Measurements from ENCODE around the gene MBP.

DNA sequence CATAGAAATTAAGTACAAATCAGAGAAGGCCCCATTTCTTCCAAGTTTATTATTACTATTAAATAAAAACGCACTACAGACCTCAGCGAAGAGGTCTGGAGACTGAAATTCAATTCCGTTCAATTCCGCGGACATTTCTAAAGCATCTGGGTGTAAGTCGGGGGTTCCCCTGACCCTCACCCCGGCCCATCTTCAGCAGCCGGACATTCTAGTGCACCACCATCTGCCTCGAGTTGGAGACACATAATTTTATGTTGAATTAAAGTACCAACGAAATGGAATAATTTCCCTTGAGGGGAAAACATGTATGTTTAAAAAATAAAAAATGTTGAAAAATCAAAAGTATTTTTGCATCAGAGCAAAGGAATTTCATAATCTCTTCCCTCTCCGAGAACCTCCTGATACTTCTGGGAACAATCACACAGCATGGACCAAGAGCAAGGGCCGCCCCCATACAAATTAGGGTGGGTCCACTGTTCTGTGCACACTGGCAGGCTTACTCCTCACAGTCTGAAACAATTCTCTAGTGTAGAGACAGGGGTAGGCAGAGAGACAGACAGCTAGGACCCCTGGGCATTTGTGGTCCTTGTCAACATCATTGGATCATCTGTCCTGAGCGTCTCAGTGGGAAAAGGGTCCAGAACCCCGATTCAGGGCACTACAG, 29.3 kb downstream of the MBP start:
- TF ChIP-seq, protein P1, sequence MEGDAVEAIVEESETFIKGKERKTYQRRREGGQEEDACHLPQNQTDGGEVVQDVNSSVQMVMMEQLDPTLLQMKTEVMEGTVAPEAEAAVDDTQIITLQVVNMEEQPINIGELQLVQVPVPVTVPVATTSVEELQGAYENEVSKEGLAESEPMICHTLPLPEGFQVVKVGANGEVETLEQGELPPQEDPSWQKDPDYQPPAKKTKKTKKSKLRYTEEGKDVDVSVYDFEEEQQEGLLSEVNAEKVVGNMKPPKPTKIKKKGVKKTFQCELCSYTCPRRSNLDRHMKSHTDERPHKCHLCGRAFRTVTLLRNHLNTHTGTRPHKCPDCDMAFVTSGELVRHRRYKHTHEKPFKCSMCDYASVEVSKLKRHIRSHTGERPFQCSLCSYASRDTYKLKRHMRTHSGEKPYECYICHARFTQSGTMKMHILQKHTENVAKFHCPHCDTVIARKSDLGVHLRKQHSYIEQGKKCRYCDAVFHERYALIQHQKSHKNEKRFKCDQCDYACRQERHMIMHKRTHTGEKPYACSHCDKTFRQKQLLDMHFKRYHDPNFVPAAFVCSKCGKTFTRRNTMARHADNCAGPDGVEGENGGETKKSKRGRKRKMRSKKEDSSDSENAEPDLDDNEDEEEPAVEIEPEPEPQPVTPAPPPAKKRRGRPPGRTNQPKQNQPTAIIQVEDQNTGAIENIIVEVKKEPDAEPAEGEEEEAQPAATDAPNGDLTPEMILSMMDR (conservative IDR thresholded peaks at IDR 0.05), result no peak
- no peak for TF ChIP-seq ZFX (IDR thresholded peaks at IDR 0.05)

All from C4-2B (cell line).